Endothelial cell of umbilical vein (primary cell): ENCODE measurements around the gene ARFRP1.

Source experiments
- EZH2 ChIP-seq: IDR thresholded peaks from 2 replicates; pipeline ENCODE4 v1.6.1; 2012; ENCODE audit warnings: borderline replicate concordance, low read depth, mild to moderate bottlenecking, moderate library complexity, low read length, inconsistent platforms; ENCODE audit not compliant: severe bottlenecking
- FOS ChIP-seq: IDR thresholded peaks from 2 replicates; pipeline ENCODE4 v1.6.1; 2011; ENCODE audit warnings: mild to moderate bottlenecking, low read length, moderate library complexity, borderline replicate concordance; ENCODE audit not compliant: insufficient read depth
- JUN ChIP-seq: IDR thresholded peaks from 2 replicates; pipeline ENCODE4 v1.6.1; 2011; ENCODE audit warnings: borderline replicate concordance, low read depth; ENCODE audit not compliant: insufficient read length, insufficient read depth
- POLR2A ChIP-seq: IDR thresholded peaks from 2 replicates; pipeline ENCODE4 v1.6.1; 2012; ENCODE audit warnings: low read depth, mild to moderate bottlenecking, control low read depth, low read length
- TF ChIP-seq, protein P1 (sequence below), 2 donors: IDR thresholded peaks; 1 replicate in 1 of 2; 2 replicates in 1 of 2; pipeline ENCODE4 v1.5.1; 2011; ENCODE audit warnings: low read length in 2 of 2, mild to moderate bottlenecking in 2 of 2, moderate library complexity in 2 of 2, control low read depth in 1 of 2, inconsistent platforms in 1 of 2, low read depth in 1 of 2; ENCODE audit not compliant: insufficient read depth in 1 of 2; ENCODE audit errors: extremely low read depth in 1 of 2

GRCh38 chr20:63711085-63711645, 3.4 kb upstream of the ARFRP1 start:
- TF ChIP-seq, protein P1, sequence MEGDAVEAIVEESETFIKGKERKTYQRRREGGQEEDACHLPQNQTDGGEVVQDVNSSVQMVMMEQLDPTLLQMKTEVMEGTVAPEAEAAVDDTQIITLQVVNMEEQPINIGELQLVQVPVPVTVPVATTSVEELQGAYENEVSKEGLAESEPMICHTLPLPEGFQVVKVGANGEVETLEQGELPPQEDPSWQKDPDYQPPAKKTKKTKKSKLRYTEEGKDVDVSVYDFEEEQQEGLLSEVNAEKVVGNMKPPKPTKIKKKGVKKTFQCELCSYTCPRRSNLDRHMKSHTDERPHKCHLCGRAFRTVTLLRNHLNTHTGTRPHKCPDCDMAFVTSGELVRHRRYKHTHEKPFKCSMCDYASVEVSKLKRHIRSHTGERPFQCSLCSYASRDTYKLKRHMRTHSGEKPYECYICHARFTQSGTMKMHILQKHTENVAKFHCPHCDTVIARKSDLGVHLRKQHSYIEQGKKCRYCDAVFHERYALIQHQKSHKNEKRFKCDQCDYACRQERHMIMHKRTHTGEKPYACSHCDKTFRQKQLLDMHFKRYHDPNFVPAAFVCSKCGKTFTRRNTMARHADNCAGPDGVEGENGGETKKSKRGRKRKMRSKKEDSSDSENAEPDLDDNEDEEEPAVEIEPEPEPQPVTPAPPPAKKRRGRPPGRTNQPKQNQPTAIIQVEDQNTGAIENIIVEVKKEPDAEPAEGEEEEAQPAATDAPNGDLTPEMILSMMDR (IDR thresholded peaks at IDR 0.05; ENCODE audit: extremely low read depth in 1 of 2, insufficient read depth in 1 of 2, low read depth in 1 of 2, low read length in 2 of 2): no peak
- TF ChIP-seq POLR2A (no peak), JUN (no peak), FOS (no peak), EZH2 (no peak)
